ENCODE data around the gene MED31. TPM values are rescaled to one million over a fixed set of nuclear protein-coding genes. Genes with fewer than 3 reads are reported as not detected.
A peak's percentile ranks its signal among the peaks of the same experiment; 100 is the strongest.
"Not testable (repeated sequence)": the region's sequence is repeated elsewhere in the genome, so short reads cannot be mapped to it uniquely, and the experiment has no call there.

MED31 gene
- total RNA-seq, 2 donors from 2014 or later: 32.9 to 36.6 TPM

GRCh38 chr17:6611231-6611630 is 40.2 kb downstream of the MED31 start:
- no peak for ATAC-seq
- no peak for DNase-seq
- H3K9me3 ChIP-seq (ENCODE audit: control insufficient read depth, low read length, poor library complexity, severe bottlenecking): no peaks in the 10 kb centered on the region
- H3K27me3 Mint-ChIP-seq: no peaks in the 10 kb centered on the region
- no peak overlapping the region for H3K4me3 Mint-ChIP-seq
- no peak overlapping the region for H3K27ac Mint-ChIP-seq
- peaks cover 5% of the 10 kb centered on the region for H3K4me1 Mint-ChIP-seq
- H3K36me3 Mint-ChIP-seq (ENCODE audit: low read depth): peaks cover 9% of the 10 kb centered on the region

GRCh38 chr17:6610011-6610410 is 41.4 kb downstream of the MED31 start:
- H3K9me3 ChIP-seq (ENCODE audit: control insufficient read depth, low read length, poor library complexity, severe bottlenecking): no peaks in the 10 kb centered on the region
- no peak for ATAC-seq
- H3K27ac Mint-ChIP-seq: no peak overlapping the region
- peaks cover 14% of the 10 kb centered on the region for H3K36me3 Mint-ChIP-seq (ENCODE audit: low read depth)
- peaks cover 5% of the 10 kb centered on the region for H3K4me1 Mint-ChIP-seq
- DNase-seq: no peak
- H3K27me3 Mint-ChIP-seq: no peaks in the 10 kb centered on the region
- no peak overlapping the region for H3K4me3 Mint-ChIP-seq

- no peaks in the 10 kb centered on the region for H3K9me3 ChIP-seq (ENCODE audit: control insufficient read depth, low read length, poor library complexity, severe bottlenecking)
- Mint-ChIP-seq H3K27me3 (no peaks in the 10 kb centered on the region), H3K27ac (no peak overlapping the region), H3K4me3 (no peak overlapping the region), H3K36me3 (ENCODE audit: low read depth) (peaks cover 17% of the 10 kb centered on the region), H3K4me1 (peaks cover 3% of the 10 kb centered on the region)
- ATAC-seq (no peak), DNase-seq (no peak)
These were observed 43.1 kb downstream of the MED31 start for GRCh38 chr17:6608321-6608720.

DNA sequence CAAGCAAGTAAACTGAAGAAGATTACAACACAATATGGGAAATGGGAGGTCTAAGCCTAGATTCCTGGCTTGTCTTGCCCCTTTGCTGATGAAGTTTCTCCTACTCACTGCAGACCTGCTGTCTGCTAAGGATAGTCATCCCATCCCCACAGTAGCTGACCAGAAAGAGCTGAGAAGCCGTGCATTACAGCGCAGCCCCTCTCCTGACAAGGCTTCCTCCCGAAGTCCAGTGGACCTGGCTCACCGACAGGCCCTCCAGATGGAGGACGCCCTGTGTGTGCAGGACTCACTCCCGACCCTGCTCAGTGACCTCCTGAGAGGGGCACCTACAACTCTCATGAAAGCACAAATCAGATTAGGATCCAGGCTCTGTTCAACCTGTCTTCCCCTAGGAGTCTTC is 46.3 kb downstream of the MED31 start:
- Mint-ChIP-seq H3K4me3 (no peak overlapping the region), H3K27me3 (no peaks in the 10 kb centered on the region), H3K27ac (no peak overlapping the region), H3K36me3 (ENCODE audit: low read depth) (peaks cover 14% of the 10 kb centered on the region), H3K4me1 (peaks cover 8% of the 10 kb centered on the region)
- ATAC-seq (no peak), DNase-seq (no peak)
- H3K9me3 ChIP-seq (ENCODE audit: control insufficient read depth, low read length, poor library complexity, severe bottlenecking): no peaks in the 10 kb centered on the region

DNA sequence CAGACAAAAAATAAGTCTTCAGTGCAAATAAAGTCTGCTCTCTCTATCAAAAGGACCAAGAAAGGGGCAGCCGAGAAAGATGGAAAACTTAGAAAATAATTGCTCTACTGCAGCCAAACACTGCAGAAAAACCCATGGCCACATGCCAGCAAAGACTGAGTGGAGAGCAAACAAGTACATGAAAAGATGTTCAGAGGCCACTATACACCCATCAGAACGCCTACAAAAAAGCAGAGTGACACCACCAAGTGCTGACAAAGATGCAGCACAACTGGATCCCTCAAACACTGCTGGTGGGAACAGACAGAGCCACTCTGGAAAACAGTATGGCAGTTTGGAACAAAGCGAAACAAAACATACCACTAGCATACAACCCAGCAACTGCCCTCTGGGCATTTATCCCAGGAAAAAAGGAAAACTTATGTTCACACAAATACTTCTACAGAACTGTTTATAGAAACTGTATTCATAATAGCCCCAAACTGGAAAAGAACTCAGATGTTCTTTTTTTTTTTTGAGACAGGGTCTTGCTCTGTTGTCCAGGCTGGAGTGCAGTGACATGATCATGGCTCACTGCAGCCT is 47.6 kb downstream of the MED31 start:
- Mint-ChIP-seq H3K27me3 (no peaks in the 10 kb centered on the region), H3K4me3 (no peak overlapping the region), H3K4me1 (peaks cover 6% of the 10 kb centered on the region), H3K27ac (no peak overlapping the region), H3K36me3 (ENCODE audit: low read depth) (peaks cover 11% of the 10 kb centered on the region)
- H3K9me3 ChIP-seq (ENCODE audit: control insufficient read depth, low read length, poor library complexity, severe bottlenecking): no peaks in the 10 kb centered on the region
- no peak for ATAC-seq
- no peak for DNase-seq

DNA sequence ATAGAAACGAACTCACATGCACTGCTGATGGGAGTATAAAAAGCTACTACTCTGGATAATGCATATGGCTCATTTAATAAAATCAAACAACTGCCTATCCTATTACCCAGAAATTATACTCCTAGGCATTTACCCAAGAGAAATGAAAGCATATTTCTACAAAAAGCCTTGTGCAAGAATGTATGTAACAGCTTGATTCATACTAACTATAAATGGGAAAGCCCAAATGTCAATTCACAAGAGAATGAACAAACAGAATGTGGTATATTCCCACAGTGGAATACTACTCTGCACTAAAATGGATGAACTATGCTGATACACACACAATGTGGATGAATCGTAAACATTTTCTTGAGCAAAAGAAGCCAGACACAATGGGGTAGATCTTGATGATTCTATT is 49.3 kb downstream of the MED31 start:
- H3K36me3 Mint-ChIP-seq (ENCODE audit: low read depth): peaks cover 10% of the 10 kb centered on the region
- no peaks in the 10 kb centered on the region for H3K27me3 Mint-ChIP-seq
- no peak overlapping the region for H3K4me3 Mint-ChIP-seq
- H3K9me3 ChIP-seq (ENCODE audit: control insufficient read depth, low read length, poor library complexity, severe bottlenecking): no peaks in the 10 kb centered on the region
- DNase-seq (no peak), ATAC-seq (no peak)
- H3K4me1 Mint-ChIP-seq: peaks cover 6% of the 10 kb centered on the region
- peak overlapping the region; percentile 21 for H3K27ac Mint-ChIP-seq

DNA sequence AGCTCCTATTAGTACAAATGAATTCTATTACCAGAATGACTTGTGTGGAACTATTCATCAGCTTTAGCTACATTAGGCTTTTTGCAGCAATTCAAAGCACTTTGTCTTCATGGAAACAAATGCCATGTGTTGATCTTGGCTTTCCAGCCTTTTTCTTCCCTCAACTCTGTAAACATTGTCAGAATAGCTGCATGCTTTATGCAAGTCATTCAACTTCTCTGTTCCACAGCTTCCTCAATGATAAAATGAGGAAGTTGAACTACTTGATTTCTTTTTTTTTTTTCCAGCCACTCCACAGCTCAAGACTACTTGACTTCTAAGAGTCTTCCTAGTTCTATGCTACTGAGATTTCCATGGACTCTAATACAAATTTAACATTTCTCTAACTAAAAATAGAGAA is 52.0 kb downstream of the MED31 start:
- H3K4me1 Mint-ChIP-seq: peaks cover 6% of the 10 kb centered on the region
- H3K27me3 Mint-ChIP-seq: no peaks in the 10 kb centered on the region
- H3K36me3 Mint-ChIP-seq (ENCODE audit: low read depth): peaks cover 10% of the 10 kb centered on the region
- ATAC-seq (no peak), DNase-seq (no peak)
- no peaks in the 10 kb centered on the region for H3K9me3 ChIP-seq (ENCODE audit: control insufficient read depth, low read length, poor library complexity, severe bottlenecking)
- H3K4me3 Mint-ChIP-seq: no peak overlapping the region
- H3K27ac Mint-ChIP-seq: no peak overlapping the region

- DNase-seq (no peak), ATAC-seq (no peak)
- Mint-ChIP-seq H3K36me3 (ENCODE audit: low read depth) (peaks cover 6% of the 10 kb centered on the region), H3K27me3 (no peaks in the 10 kb centered on the region), H3K4me3 (no peak overlapping the region), H3K27ac (no peak overlapping the region), H3K4me1 (peaks cover 6% of the 10 kb centered on the region)
- no peaks in the 10 kb centered on the region for H3K9me3 ChIP-seq (ENCODE audit: control insufficient read depth, low read length, poor library complexity, severe bottlenecking)
These were observed 53.7 kb downstream of the MED31 start for GRCh38 chr17:6597727-6598126.

DNA sequence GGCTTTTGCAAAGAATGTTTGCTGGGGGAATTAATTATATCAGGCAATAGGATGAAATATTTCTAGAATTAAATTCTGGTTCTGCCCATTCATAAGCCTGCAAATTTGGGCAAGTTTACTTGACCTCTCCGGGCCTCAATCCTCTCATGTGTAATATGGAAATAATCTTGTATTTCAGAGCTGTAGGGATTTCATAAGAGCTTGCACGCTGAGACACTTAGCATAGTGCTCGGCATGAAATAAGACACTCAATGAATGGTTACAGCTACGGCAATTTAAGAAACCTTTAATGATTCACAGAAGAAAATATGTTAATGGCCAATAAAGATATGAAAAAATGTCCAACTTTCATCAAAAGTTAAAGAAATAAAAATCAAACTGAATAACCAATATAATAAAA is 54.5 kb downstream of the MED31 start:
- no peak overlapping the region for H3K4me3 Mint-ChIP-seq
- DNase-seq (no peak), ATAC-seq (no peak)
- H3K27me3 Mint-ChIP-seq: no peaks in the 10 kb centered on the region
- H3K4me1 Mint-ChIP-seq: peaks cover 6% of the 10 kb centered on the region
- no peak overlapping the region for H3K27ac Mint-ChIP-seq
- peaks cover 6% of the 10 kb centered on the region for H3K36me3 Mint-ChIP-seq (ENCODE audit: low read depth)
- no peaks in the 10 kb centered on the region for H3K9me3 ChIP-seq (ENCODE audit: control insufficient read depth, low read length, poor library complexity, severe bottlenecking)

GRCh38 chr17:6596511-6596910 is 54.9 kb downstream of the MED31 start:
- H3K4me1 Mint-ChIP-seq: peaks cover 5% of the 10 kb centered on the region
- peaks cover 6% of the 10 kb centered on the region for H3K36me3 Mint-ChIP-seq (ENCODE audit: low read depth)
- ATAC-seq: no peak

DNA sequence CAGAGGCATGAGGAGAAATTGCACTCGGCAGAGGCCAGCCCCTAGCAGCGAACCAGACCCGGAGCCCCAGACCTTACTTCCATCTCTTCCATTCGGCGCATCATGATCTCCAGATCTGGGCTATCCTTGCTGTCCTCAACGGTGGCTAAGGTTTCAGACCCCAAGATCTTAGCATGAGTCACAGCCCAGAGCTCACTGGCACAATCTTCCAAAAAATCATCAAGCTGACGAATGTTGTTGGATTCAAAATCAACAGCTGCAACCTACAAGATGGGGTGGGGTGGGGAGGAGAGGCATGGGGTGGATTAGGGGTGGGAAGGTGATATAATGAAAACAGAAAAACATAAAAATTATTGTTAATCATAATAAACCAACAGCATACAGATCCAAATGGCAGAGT is 55.3 kb downstream of the MED31 start:
- no peaks in the 10 kb centered on the region for H3K27me3 Mint-ChIP-seq
- H3K4me1 Mint-ChIP-seq: peaks cover 5% of the 10 kb centered on the region
- no peak overlapping the region for H3K27ac Mint-ChIP-seq
- DNase-seq (no peak), ATAC-seq (no peak)
- no peaks in the 10 kb centered on the region for H3K9me3 ChIP-seq (ENCODE audit: control insufficient read depth, low read length, poor library complexity, severe bottlenecking)
- H3K36me3 Mint-ChIP-seq (ENCODE audit: low read depth): peaks cover 6% of the 10 kb centered on the region
- H3K4me3 Mint-ChIP-seq: no peak overlapping the region

More at GRCh38 chr17:6596511-6596910, 54.9 kb downstream of the MED31 start:
- no peak overlapping the region for H3K27ac Mint-ChIP-seq
- no peak for DNase-seq
- H3K4me3 Mint-ChIP-seq: no peak overlapping the region
- no peaks in the 10 kb centered on the region for H3K9me3 ChIP-seq (ENCODE audit: control insufficient read depth, low read length, poor library complexity, severe bottlenecking)
- no peaks in the 10 kb centered on the region for H3K27me3 Mint-ChIP-seq

- not testable (repeated sequence) for H3K4me3 Mint-ChIP-seq; DNase-seq; H3K27ac Mint-ChIP-seq; H3K9me3 ChIP-seq (ENCODE audit: control insufficient read depth, low read length, poor library complexity, severe bottlenecking); ATAC-seq; H3K27me3 Mint-ChIP-seq; H3K4me1 Mint-ChIP-seq
- H3K36me3 Mint-ChIP-seq (ENCODE audit: low read depth): peaks cover 17% of the 10 kb centered on the region
These were observed 58.0 kb downstream of the MED31 start for GRCh38 chr17:6593371-6593770.

Measured in T-helper 17 cell (primary cell).